PC-3 (cell line): Measurements from ENCODE around the gene TRA2B.

ENCODE experiments used
- EZH2 ChIP-seq: fragments of 300-600 bp; sonication (generic); IDR thresholded peaks from one replicate; pipeline ENCODE4 v1.6.1; 2017; ENCODE audit warnings: antibody characterized with exemption, mild to moderate bottlenecking, low read length; ENCODE audit not compliant: unreplicated experiment
- EZH2phosphoT487 ChIP-seq: fragments of 300-600 bp; sonication (generic); IDR thresholded peaks from 2 replicates; pipeline ENCODE4 v1.6.1; 2018; ENCODE audit warnings: mild to moderate bottlenecking, antibody characterized with exemption, low read length, borderline replicate concordance
- TF ChIP-seq, protein P1 (sequence below): fragments of 300-600 bp; sonication (generic); conservative IDR thresholded peaks from 2 replicates; pipeline ENCODE4 v1.5.1; 2017; ENCODE audit warnings: antibody characterized with exemption, low read depth, mild to moderate bottlenecking, low read length

DNA sequence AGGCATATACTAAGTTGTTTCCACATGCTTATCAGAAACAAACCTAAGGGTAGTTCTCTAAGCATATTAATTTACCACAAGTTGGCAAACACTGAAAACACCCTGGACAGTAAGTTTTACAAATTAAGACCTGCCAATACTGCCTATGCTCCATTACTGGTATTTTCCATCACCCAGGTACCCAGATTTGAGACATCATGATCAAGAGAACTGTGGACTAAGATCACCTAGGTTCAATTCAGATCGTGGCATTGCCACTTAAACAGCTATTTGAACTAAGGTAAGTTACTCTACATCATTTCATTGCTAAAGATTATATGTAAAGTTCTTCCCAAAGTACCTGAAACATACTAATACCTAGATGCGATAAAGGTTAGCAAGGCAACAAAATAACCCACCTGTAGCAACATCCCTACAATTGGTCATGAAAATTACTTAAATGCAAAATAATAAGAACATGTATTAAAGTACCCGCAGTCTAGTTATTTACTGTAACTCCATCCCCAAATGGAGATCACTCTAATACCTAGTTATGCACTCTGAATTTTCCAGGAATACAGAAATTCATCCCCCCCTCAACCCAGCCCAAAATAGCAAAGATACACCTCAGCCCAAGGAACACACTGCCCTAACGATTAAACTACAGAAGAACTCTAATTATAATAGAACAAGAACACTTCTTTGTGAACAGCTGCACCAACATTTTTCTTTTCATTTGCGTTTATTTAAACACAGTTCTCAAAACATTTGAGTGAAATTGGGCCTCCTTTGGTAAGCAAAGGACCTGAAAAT is 21.6 kb downstream of the TRA2B start:
- TF ChIP-seq, protein P1, sequence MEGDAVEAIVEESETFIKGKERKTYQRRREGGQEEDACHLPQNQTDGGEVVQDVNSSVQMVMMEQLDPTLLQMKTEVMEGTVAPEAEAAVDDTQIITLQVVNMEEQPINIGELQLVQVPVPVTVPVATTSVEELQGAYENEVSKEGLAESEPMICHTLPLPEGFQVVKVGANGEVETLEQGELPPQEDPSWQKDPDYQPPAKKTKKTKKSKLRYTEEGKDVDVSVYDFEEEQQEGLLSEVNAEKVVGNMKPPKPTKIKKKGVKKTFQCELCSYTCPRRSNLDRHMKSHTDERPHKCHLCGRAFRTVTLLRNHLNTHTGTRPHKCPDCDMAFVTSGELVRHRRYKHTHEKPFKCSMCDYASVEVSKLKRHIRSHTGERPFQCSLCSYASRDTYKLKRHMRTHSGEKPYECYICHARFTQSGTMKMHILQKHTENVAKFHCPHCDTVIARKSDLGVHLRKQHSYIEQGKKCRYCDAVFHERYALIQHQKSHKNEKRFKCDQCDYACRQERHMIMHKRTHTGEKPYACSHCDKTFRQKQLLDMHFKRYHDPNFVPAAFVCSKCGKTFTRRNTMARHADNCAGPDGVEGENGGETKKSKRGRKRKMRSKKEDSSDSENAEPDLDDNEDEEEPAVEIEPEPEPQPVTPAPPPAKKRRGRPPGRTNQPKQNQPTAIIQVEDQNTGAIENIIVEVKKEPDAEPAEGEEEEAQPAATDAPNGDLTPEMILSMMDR: no peak
- TF ChIP-seq EZH2 (no peak), EZH2phosphoT487 (no peak)
